Inflammatory macrophage treated with lipopolysaccharide for 4 hours (primary cell): Measurements from ENCODE around the gene PRDM8.
"Not testable (repeated sequence)": the region's sequence is repeated elsewhere in the genome, so short reads cannot be mapped to it uniquely, and the experiment has no call there.

Experiments used
- DNase-seq: peaks from one replicate; pipeline ENCODE4 v3.0.0-alpha.2; 2020

The PRDM8 gene

DNA sequence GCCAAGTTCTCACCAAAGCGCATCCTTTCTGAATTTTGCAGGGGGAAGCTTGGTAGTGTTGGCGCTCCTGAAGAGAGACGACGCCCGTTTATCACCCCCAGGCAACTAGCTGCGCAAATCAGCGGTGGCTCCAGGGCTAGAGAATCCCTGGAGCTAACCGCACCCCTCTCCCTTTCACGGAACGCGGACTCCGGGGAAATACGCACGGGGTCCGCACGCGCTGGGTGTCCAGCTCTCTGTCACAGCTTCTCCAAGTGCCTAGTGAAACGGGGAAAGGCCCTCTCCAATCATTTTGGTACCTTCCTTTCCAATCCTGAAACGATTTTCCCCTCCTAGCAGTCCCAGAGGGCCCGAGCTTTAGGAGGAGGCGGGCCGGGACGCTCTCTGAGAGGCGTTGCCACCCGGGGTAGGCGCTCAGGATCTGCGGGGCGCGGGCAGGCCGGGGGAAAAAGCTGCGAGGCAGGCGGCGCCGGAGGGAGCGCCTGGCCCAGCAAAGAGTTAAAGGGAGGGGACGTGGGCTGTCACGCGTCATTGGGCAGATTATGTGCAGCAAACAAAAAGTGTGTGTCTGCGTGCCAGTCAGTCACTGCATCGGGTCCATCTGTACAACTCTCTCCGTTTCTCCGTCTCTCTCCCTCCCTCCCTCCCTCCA lies at the start of gene PRDM8:
Gene PRDM8, plus strand, starts transcription at position 582 of the 652 bp plus-strand sequence. CDS start 2,578 bp downstream, outside the sequence.
- DNase-seq = no peak

DNA sequence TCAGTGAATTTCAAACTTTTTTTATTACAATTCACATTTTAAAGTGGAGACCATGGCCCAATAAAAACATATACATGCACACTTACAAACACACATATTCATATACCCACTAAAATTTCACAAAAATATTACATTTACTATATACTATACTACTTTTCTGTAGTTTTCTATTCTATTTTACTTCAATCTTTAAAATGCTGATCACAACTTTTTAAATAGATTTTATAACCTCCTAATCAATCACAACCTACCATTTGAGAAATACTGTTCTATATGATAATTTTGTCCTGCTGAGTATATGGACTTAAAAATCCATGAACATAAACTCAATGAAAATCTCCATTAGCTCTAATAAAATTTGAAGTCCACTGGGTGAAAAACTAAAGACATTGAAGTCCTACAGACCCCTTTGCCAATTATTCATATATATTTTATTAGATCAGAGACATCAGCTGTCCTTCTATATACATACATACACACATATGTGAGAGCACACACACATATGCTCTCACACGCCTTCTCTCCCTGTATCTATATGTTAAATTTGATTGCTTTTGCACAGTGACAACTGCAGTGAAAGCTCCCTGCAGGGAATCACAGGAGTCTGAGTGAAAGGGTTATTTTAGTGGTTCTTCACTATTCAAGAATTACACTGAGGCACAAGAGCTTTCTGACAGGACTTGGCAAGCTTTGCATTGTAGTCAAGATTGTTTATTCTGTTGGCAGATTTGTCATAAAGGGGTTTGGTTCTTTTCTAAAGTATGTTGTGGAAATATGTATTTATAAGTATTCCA lies 46.7 kb upstream of the PRDM8 start:
- no peak for DNase-seq

DNA sequence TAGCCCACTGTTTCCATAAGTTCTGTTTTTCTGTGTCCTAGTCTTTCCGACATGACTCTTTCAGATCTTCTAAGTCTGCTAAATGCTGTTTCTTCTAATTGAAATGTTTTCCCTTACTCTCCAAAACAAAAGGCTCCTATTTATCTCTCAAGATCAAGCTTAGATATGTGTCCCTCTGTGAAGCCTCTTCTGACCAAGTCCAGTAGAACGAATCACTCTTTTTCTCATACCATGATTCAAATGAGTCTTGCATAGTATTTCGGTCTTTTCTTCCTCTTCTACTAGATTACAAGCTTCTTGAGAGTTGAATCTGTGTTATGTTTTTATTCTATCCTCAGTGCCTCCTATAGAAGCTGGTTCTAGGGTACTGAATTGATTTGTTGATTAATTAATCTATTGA lies 45.3 kb upstream of the PRDM8 start:
- no peak for DNase-seq

DNA sequence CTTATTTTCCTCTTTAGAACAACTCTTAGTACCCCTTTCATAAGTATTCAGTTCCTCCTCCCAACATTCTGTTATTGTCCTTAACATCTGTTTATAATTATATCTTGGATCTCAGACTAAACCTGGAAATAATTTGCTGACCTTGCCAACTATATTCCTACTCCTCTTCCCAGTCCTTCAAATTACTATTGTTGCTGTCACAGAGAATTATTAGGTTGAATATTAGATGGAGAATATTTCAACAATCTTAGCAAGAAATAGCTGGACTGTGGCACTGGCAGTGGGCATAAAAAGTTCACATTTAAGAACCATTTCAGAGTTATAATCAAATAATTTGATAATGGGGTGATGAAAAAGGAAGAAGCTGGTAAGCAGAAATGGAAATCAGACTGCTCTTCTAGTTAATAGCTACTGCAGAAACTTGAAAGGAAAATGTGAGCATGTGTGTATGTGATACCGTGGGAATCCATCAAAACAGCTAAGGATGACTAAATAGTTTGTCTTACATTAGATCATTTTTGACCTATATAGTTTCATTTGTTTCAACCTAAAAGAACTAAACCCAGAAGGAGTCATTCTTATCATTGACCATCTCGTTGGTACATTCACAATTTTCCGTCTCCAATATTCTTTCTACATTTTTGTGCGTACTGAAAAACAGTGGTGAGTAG lies 43.3 kb upstream of the PRDM8 start:
- DNase-seq = no peak

DNA sequence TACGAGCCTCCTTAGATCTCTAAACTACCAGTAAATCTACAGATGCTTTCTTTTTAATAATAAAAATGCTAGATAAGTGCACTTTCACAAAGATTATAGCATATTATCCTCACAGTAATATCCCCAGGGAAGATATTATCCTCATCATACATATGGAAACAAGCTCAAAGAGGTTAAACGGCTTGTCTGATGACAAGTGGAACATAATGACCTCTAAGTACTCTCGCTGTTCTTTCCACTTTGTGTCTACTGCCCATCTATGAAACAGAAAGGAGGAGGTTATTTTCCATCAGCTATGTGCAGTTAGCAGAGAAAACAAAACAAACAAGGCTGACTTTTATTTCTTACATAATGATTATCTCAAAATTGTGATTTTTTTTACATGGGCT lies 42.8 kb upstream of the PRDM8 start:
- no peak for DNase-seq

DNA sequence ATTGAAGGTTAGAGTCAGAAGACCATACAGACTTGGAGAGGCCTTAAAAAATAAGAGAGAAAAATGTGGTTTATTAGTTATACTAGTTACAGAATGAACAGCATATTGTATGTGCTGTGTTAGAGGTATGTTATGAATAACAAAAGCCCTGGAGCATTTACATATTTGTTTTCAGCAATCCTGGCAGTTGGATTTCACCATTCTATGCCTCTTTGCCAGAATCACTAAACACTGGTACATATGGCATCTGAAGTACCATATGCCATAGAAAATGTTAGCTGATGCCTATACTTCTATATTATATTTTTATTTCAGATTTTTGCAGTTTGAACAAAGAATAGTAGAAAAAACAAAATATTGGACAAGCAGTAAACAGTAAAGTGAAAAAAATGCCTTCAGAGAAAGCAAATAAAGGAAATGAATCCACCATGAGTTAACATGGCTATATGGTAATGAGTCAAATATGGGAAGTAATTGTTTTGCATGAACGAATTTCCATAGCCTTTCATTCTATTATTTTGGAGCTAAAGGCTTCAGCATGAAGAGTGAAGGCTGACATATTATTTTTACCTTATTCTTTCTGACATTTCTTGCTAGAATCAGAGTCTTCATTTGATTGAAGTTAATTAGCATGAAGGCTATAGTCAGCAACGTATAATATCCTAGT lies 41.9 kb upstream of the PRDM8 start:
- peak; percentile 44 for DNase-seq

DNA sequence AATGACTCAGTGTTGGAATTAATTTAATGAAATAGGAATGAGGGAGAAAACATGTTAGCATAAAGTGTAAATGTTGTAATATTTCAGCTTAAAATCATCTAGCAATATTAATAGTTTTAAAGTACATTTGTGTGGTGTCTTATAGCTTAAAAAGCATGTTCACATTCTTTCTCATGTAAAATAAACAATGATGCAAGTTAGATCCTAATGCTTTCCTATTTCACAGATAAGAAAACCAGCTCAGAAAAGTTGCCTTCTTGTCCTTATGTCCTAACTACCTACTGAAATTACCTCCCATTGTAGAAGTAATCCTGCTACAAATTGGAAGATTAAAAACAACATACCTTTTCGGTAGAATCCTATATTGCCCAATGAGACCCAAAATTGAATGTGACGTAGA lies 40.9 kb upstream of the PRDM8 start:
- no peak for DNase-seq

DNA sequence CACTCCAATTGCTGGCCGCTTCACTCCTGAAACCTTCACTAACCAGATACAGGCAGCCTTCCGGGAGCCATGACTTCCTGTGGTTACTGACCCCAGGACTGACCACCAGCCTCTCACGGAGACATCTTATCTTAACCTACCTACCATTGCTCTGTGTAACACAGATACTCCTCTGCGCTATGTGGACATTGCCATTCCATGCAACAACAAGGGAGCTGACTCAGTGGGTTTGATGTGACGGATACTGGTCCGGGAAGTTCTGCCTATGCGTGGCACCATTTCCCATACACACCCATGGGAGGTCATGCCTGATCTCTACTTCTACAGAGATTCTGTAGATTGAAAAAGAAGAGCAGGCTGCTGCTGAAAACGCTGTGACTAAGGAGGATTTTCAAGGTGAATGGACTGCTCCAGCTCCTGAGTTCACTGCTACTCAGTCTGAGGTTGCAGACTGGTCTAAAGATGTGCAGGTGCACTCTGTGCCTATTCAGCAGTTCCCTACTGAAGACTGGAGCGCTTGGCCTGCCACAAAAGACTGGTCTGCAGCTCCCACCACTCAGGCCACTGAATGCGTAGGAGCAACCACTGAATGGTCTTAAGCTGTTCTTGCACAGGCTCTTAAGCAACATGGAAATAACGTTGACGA lies 35.8 kb upstream of the PRDM8 start:
- no peak for DNase-seq

DNA sequence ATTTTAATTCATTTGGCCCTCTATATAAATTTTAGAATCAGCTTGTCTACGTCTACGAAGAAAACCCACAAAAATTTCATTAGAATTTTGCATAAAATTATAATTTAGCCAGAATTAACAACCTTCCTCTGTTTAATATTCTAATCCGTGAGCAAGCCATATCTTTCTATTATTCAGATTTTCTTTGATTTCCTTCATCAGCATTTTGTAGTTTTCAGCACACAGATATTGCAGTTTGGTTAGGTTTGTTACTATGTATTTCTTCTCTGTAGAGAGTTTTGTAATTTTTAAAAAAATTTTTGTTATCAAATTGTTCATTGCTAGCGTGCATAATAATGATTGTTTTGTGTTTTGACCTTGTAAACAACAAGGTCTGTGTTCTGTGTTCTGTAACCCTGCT lies 34.9 kb upstream of the PRDM8 start:
- no peak for DNase-seq

DNA sequence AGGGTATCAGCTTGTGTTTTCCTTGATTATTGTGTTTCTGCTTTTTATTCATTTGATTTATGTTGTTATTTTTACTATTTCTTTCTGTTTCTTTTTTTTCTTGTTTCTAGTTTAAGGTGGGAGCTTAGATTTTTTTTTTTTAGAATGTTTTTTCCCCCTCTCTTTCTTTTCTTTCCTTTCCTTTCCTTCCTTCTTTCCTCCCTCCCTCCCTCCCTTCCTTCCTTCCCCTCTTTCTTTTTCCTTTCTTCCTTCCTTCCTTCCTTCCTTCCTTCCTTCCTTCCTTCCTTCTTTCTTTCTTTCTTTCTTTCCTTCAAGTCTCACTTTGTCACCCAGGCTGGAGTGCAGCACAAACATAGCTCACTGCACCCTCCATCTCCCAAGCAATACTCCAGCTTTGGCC lies 31.4 kb upstream of the PRDM8 start:
- DNase-seq = no peak

DNA sequence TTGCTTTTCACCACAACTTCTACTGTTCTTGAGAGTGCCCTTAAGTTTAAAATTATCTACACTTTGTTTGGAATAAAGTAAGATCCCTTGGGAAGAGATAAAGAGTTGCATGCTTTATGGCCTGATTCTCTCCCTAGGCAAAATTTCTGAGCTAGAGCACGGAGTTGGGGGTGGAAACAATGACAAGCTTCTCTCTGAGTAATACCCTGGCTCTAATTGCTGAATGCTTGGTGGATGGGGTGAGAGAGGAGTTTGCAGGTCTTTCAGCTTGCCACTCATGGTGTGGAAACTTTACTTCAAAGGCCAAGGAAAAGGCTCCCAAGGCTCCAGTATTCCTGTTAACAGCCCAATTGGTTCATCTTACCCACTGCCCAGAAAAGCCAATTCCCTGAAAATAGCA lies 26.1 kb upstream of the PRDM8 start:
- DNase-seq = no peak

DNA sequence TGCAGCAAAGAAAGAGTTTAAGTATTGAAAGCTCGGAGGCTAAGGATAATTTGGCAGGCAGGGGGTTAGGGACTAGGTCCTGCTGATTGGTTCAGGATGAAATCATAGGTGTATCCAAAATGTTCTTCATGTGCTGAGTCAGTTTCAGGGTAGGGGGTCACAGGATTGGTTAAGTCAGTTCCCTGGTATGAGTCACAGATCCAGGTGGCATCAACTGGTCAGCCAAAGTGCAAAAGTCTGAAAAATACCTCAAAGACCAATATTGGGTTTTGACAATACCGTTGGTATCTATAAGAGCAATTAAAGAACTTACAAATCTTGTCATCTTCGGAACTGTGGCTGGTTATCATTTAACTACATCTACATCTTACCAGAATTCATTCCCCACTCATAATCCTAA lies 25.6 kb upstream of the PRDM8 start:
- no peak for DNase-seq

DNA sequence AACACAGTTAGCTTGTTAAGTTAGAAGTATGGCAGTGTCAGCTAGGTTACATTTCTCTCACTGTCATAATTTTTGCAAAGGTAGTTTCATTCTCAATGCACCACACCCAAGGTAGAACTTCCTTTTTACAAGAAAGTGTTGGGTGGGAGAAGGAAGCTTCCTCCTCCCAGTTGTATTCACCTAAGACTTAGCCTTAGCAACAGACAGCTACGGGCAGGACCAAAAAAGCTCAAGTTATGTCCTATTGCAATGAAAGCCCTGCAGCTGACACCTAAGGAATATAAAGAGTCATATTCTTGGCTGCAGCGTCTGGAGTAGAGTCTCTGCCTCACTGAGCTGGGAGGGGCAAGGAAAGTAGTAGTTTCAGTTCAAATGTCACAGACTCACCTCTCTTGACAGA lies 25.1 kb upstream of the PRDM8 start:
- DNase-seq = no peak

DNA sequence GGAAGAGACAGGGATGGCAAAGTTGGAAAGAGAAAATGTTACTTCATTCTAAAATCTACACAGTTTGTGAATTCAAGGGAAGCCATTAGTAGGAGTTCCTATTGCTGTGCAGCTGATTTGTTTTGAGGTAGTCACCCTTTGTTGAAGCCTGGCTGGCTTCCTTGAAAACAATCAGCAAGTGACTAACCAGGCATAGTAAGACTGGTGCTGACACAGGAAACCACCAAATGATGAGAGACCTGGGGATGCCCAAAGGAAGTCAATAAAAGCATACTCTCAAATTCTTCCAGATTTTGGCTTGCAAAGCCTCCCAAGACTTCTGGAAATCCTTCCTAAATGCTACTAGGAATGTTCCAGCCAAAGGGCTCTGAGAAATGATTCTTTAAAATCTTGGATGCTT lies 23.9 kb upstream of the PRDM8 start:
- peak; percentile 57 for DNase-seq

DNA sequence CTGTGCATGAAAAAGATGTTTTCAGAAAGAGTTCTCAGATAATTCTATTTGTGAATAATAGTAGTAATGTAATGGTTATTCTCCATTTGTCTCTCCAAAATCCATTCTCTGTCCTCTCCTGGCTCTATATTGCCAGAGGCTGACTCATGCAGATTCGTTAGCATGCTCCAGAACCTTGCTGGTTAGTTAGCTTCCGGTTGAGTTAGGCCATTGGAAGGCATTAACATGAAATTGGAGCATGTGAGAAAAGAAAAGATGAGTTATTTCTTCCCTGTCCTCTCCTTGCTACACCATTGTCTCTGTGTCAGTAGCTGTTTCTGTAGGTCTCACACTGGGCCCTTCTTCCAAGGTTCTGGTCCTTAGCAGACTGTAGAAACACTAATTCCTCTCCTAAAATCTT lies 23.5 kb upstream of the PRDM8 start:
- DNase-seq = no peak

DNA sequence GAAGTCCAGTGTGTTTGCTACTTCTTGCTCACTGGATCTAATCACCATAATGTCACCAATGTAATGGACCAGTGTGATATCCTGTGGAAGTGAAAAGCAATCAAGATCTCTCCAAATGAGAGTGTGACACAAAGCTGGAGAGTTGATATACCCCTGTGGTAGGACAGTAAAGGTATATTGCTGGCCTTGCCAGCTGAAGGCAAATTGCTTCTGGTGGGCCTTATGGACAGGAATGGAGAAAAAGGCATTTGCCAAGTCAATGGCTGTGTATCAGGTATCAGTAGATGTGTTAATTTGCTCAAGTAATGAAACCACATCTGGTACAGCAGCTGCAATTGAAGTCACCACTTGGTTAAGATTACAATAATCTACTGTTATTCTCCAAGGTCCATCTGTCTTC lies 19.5 kb upstream of the PRDM8 start:
- not testable (repeated sequence) for DNase-seq

DNA sequence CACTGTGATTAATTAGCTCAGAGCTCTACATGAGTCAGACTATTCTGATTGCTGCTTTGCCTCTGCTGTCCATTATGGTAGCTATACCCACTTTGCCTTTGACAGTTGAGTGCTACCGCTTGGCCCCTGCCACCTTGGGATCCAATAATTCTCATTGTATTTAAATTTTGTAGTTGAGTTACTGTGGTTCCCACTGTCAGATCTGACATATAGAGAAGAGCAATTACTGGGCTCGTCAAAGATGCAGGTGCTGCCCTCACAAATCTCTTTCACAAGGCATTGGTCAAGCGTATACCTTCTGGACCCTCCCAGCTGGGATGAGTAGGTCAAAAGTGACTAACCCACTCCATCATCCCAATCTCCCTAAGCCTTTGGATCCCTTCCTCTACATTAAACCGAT lies 18.3 kb upstream of the PRDM8 start:
- no peak for DNase-seq

DNA sequence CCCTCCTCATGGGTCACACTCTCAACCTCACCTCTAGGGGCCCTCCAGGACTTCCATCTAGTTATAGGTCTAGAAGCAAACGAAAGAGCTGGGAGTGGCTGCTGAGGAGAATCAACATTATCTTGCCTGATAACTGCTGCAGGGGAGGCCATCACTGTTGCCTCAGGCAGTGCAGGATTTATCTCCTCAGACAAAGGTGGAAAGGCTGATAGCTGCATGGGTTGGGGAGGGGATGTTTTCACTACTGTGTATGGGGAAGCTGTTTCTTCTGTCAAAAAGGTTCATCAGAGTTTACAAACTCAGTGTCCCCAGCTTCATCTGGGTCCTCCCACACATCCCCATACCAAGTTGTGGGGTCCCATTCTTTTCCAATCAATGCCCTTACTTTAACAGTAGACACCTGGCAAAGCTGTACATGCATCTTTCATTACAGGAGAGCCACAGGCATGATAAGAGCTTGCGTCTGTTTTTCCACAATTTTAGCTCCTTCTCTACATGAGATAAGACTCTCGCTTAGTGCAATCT lies 17.6 kb upstream of the PRDM8 start:
- no peak for DNase-seq

DNA sequence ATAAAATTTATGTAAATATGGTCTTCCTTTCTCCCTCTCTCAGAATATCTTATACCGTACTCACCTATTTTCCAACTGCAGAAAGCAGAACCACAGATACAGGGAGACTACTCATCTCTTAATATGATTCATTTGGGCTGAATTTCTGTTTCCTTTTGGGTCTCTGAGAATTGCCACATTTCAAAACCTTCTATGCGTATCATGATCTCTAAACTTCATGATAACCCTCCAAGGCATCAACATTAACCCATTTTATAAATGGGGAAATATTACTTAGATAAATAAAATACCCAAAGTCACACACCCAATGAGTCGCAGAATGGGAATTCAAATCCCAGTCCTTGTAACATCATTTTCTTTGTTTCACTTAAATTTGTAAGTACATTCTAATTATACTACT lies 16.6 kb upstream of the PRDM8 start:
- peak; percentile 48 for DNase-seq

DNA sequence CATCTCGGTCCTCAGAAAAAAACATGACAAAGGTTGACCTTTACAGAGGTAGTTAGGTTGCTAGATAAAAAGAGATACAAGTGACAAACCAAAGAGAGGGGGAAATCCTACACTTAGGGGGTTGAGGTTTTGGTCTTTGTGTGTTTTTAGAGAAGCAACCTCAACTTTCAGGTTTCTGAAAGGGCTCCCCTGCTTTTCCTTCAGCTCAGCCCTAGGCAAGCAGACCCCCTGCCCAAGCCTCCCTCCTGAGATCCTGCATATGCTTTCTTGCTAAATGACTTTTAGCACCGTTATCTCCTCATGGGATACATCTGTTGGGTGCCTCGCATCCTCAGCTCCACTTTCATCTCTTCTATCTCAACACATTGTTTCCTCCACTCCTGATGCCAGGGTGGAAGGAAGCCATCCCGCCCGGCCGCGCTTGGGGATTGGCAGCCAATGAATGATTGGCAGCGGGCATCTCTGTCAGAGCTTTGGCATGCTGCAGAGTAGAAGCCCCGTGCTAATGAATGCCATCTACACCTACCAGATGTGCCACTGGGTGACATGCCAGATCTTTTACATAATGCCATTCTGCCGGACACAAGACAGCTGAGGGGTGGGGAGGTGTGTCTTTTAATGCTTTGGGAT lies 15.0 kb upstream of the PRDM8 start:
- DNase-seq = no peak

DNA sequence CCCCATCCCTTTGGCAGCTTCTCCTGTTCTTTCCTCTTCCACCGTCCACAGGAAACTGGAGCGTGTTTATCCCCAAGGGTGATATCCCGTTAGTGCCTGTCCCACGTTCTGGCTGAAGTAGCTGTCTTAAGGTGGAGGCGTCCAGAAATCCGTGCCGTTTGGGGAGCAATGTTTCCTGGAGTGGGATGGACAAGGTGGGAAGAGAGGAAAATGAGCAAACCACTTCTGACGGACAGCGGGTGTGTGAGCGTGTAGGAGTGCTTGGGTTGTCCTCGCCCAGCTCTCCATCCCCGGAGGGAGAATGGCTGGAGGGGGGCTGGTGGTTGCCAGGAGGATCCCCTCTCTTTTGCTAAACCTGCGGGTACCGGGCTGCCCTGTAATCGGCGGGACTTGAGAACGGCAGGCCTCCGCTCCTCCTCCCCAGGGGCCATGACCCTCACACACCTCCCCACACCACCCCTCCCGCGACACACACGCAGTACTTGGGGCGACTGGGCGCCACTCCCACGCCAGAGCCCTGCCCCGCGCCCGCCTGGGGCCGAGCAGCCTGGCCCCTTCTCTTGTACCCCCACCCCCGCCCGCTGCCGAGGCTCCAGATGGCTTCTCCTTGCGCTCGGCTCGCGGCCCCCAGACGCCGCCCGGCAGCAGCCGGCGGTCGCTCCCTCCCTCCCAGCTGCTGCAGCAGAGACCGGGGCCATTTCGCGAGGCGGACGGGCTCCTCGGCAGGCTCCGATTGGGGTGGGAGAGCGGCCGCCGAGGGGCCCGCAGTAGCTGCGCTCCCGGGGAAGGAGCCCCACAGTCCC lies 13.9 kb upstream of the PRDM8 start:
- no peak for DNase-seq
